ENCODE results near the gene ATG16L1.

ATG16L1 gene

GRCh38 chr2:233218836-233219235 lies 32.6 kb upstream of the ATG16L1 start:
- no peak overlapping the region for H3K27ac ChIP-seq
- H3K4me3 ChIP-seq: no peak overlapping the region
- no peak for TF ChIP-seq CTCF (IDR thresholded peaks at IDR 0.05)
- DNase-seq (ENCODE audit: low spot score): no peak

GRCh38 chr2:233219848-233220247 lies 31.6 kb upstream of the ATG16L1 start:
- no peak for DNase-seq (ENCODE audit: low spot score)
- no peak for TF ChIP-seq CTCF (IDR thresholded peaks at IDR 0.05)
- H3K4me3 ChIP-seq: no peak overlapping the region
- no peak overlapping the region for H3K27ac ChIP-seq

GRCh38 chr2:233221378-233222063 lies 30.0 kb upstream of the ATG16L1 start:
- TF ChIP-seq CTCF (IDR thresholded peaks at IDR 0.05): no peak
- Histone ChIP-seq H3K27ac (no peak overlapping the region), H3K4me3 (no peak overlapping the region)
- no peak for DNase-seq (ENCODE audit: low spot score)

GRCh38 chr2:233223059-233223894 lies 28.2 kb upstream of the ATG16L1 start:
- Histone ChIP-seq H3K4me3 (no peak overlapping the region), H3K27ac (no peak overlapping the region)
- no peak for TF ChIP-seq CTCF (IDR thresholded peaks at IDR 0.05)
- no peak for DNase-seq (ENCODE audit: low spot score)

- no peak for DNase-seq (ENCODE audit: low spot score)
Measured at GRCh38 chr2:233225230-233226068, 26.0 kb upstream of the ATG16L1 start.

GRCh38 chr2:233226511-233227031 lies 24.9 kb upstream of the ATG16L1 start:
- H3K4me3 ChIP-seq: no peak overlapping the region
- no peak for DNase-seq (ENCODE audit: low spot score)
- no peak overlapping the region for H3K27ac ChIP-seq
- TF ChIP-seq CTCF (IDR thresholded peaks at IDR 0.05): no peak

More at GRCh38 chr2:233225230-233226068, 26.0 kb upstream of the ATG16L1 start:
- no peak for TF ChIP-seq CTCF (IDR thresholded peaks at IDR 0.05)
- Histone ChIP-seq H3K4me3 (no peak overlapping the region), H3K27ac (no peak overlapping the region)

All from coronary artery (tissue), 2 donors.